HepG2 (cell line): ENCODE results near the gene PBX4. TPM values are rescaled to one million over a fixed set of nuclear protein-coding genes. Genes with fewer than 3 reads are reported as not detected.

Source experiments
- ATAC-seq: fragments of 200-7000 bp; cut with Tn5 transposase; 3 replicates; pipeline ENCODE4 v1.9.1; 2020; ENCODE audit warnings: mild to moderate bottlenecking, moderate library complexity
- BruUV-seq: library from RNA; stranded (reverse); fragments of 400-500 nt; replicated peaks from 2 replicates; lab custom pipeline; 2021; lab: Mats Ljungman, UMichigan
- CTCF ChIA-PET: fragments of 300-600 bp; formaldehyde crosslinking; extraction: SDS; loops from one replicate; lab custom pipeline; 2021; ENCODE audit warnings: low total read pairs, inconsistent platforms, low intra/inter-chr PET ratio; lab: Yijun Ruan, JAX
- POLR2A ChIA-PET: fragments of 350-600 bp; sonication (Branson Sonifier 250); formaldehyde crosslinking; loops from one replicate; lab custom pipeline; 2020; ENCODE audit warnings: antibody characterized with exemption, inconsistent platforms; lab: Yijun Ruan, JAX
- DNase-seq: peaks from one replicate; pipeline ENCODE4 v3.0.0-alpha.2; 2015; ENCODE audit warnings: low spot score
- FAIRE-seq: peaks from 3 replicates; lab custom pipeline; 2011; peaks lifted over from hg19 to GRCh38; lab: Jason Lieb, UNC
- H2AFZ ChIP-seq: one replicate; pipeline ENCODE4 v1.6.1; 2011; ENCODE audit warnings: low read length, inconsistent platforms
- H3K27ac ChIP-seq: fragments of 300-600 bp; 3 replicates; pipeline ENCODE4 v1.8.0; 2011; ENCODE audit warnings: mixed run types, mild to moderate bottlenecking, mixed read lengths, low read length, inconsistent platforms; ENCODE audit not compliant: insufficient read depth; ENCODE audit errors: extremely low read length
- H3K27me3 ChIP-seq, 2 experiments: fragments of 200-600 bp in 1 of 2; 2 replicates in 1 of 2; 3 replicates in 1 of 2; pipeline versions ENCODE4 v1.6.0 to v1.8.0; 2011; ENCODE audit warnings: low read length in 2 of 2, mild to moderate bottlenecking in 2 of 2, moderate library complexity in 2 of 2, inconsistent platforms in 1 of 2; ENCODE audit not compliant: insufficient read depth in 2 of 2, control insufficient read depth in 1 of 2
- H3K36me3 ChIP-seq, 2 experiments: fragments of 200-600 bp in 1 of 2; replicated peaks in 1 of 2; 2 replicates in 1 of 2; 3 replicates in 1 of 2; pipeline versions ENCODE4 v1.5.1 to v1.8.0; 2011; ENCODE audit warnings: low read length in 2 of 2, inconsistent platforms in 1 of 2; ENCODE audit not compliant: insufficient read depth in 2 of 2, control insufficient read depth in 1 of 2
- H3K4me1 ChIP-seq: 2 replicates; pipeline ENCODE4 v1.5.1; 2012; ENCODE audit warnings: low read length, inconsistent platforms; ENCODE audit not compliant: insufficient read depth
- H3K4me2 ChIP-seq: 2 replicates; pipeline ENCODE4 v1.6.0; 2011; ENCODE audit warnings: low read depth, low read length, inconsistent platforms
- H3K4me3 ChIP-seq, 3 experiments: fragments of 200-600 bp in 1 of 3; sonication (generic), shearing (Covaris generic) in 1 of 3; replicated peaks in 1 of 3; 2 replicates each; pipeline ENCODE4 v1.5.1; 2011 to 2016; ENCODE audit warnings: low read length in 3 of 3, inconsistent platforms in 2 of 3, low read depth in 2 of 3, mild to moderate bottlenecking in 2 of 3, control low read depth in 1 of 3, mixed read lengths in 1 of 3; ENCODE audit not compliant: insufficient read depth in 1 of 3
- H3K79me2 ChIP-seq: one replicate; pipeline ENCODE4 v1.6.1; 2011; ENCODE audit warnings: low read length, inconsistent platforms; ENCODE audit not compliant: insufficient read depth
- H3K9ac ChIP-seq: 2 replicates; pipeline ENCODE4 v1.6.0; 2011; ENCODE audit warnings: mild to moderate bottlenecking, low read depth, low read length, inconsistent platforms; ENCODE audit not compliant: insufficient read depth
- H3K9me3 ChIP-seq: 2 replicates; pipeline ENCODE4 v1.5.1; 2012; ENCODE audit warnings: mild to moderate bottlenecking, low read length
- H4K20me1 ChIP-seq: 2 replicates; pipeline ENCODE4 v1.6.0; 2011; ENCODE audit warnings: inconsistent platforms, mild to moderate bottlenecking, low read length, moderate library complexity; ENCODE audit not compliant: insufficient read depth
- DDIT3 ChIP-seq: sonication (generic); formaldehyde crosslinking; IDR thresholded peaks from 2 replicates; pipeline ENCODE4 v1.4.0; 2020; ENCODE audit warnings: mild to moderate bottlenecking, missing genetic modification reagents
- EEA1 ChIP-seq: sonication (generic); formaldehyde crosslinking; IDR thresholded peaks from 2 replicates; pipeline ENCODE4 v1.5.1; 2020; ENCODE audit warnings: mild to moderate bottlenecking, missing genetic modification reagents, borderline replicate concordance
- IRF1 ChIP-seq: sonication (generic); formaldehyde crosslinking; IDR thresholded peaks from 2 replicates; pipeline ENCODE4 v1.4.0; 2020; ENCODE audit warnings: low read depth, mild to moderate bottlenecking, missing genetic modification reagents
- NCOR1 ChIP-seq: fragments of 200-600 bp; sonication (generic); IDR thresholded peaks from 2 replicates; pipeline ENCODE4 v1.7.0; 2017; ENCODE audit warnings: antibody characterized with exemption, low read length, borderline replicate concordance
- ZGPAT ChIP-seq: IDR thresholded peaks from 2 replicates; pipeline ENCODE4 v1.6.1; 2016; ENCODE audit warnings: mild to moderate bottlenecking
- ZNF512 ChIP-seq: sonication (generic); formaldehyde crosslinking; IDR thresholded peaks from 2 replicates; pipeline ENCODE4 v1.4.0; 2020; ENCODE audit warnings: mild to moderate bottlenecking, missing genetic modification reagents
- ZNF703 ChIP-seq: sonication (generic); formaldehyde crosslinking; IDR thresholded peaks from 2 replicates; pipeline ENCODE4 v1.5.1; 2020; ENCODE audit warnings: missing genetic modification reagents, mild to moderate bottlenecking, moderate library complexity, borderline replicate concordance
- WGBS: methylation state at CpG from one replicate; pipeline ENCODE4 v1.1.6; 2017; ENCODE audit warnings: low lambda C conversion rate; 5-methylcytosine and 5-hydroxymethylcytosine counted together
- in situ Hi-C: cut with HindIII; loops from 2 replicates; pipeline ENCODE4 v1.10.0; 2017; ENCODE audit warnings: low pct_unique_long_range_greater_than_20kb; ENCODE audit not compliant: extremely low pct_ligation_motif_present
- intact Hi-C: fragments of 100-400 bp; cut with micrococcal nuclease; formaldehyde crosslinking; loops from one replicate; pipeline ENCODE4 v1.10.0; 2022; ENCODE audit not compliant: unreplicated experiment
- polyA plus RNA-seq, 8 experiments: library from polyadenylated mRNA; depleted of rRNA in 3 of 8; stranded (reverse) in 7 of 8; unstranded in 1 of 8; fragments of >200 nt; fragmentation: Illumina TruSeq in 4 of 8; extraction: Trizol in 4 of 8; gene quantifications; 2 replicates each; pipeline versions ENCODE4 v1.2.1 to v1.2.3, GENCODE V29; 2011 to 2016; ENCODE audit warnings: low read depth in 4 of 8, missing spikeins in 1 of 8, mixed read lengths in 1 of 8; ENCODE audit not compliant: insufficient read depth in 1 of 8
- total RNA-seq, 5 experiments: library from RNA; depleted of rRNA; stranded (reverse); fragments of >200 nt; fragmentation: Illumina TruSeq; extraction: Trizol; gene quantifications; 2 replicates each; pipeline ENCODE4 v1.2.3, GENCODE V29; 2016; ENCODE audit warnings: low read depth in 1 of 5

PBX4 gene
- total and polyA plus RNA-seq, 2 of the 13 experiments (the other 11 are each of a cell fraction or from before 2014, with no cell fraction given) = not detected

- no TSS peak for BruUV-seq
- Histone ChIP-seq H3K79me2 (no peaks in the 10 kb centered on the region), H3K4me3 (no peak overlapping the region), H3K9me3 (no peaks in the 10 kb centered on the region), H3K4me1 (no peaks in the 10 kb centered on the region), H3K27me3 (peaks cover 4 to 50% of the 10 kb centered on the region in 2 experiments; a peak in 4 of 5 replicates), H3K27ac (no peak overlapping the region), H3K4me2 (no peak overlapping the region), H4K20me1 (no peaks in the 10 kb centered on the region), H3K9ac (no peak overlapping the region), H3K36me3 (no peaks in the 10 kb centered on the region), H2AFZ (no peak overlapping the region)
- no peak for ATAC-seq
- TF ChIP-seq IRF1 (CRISPR knock-in tag) = no peak
- TF ChIP-seq ZNF703 (CRISPR knock-in tag) = no peak
- no peak for TF ChIP-seq ZNF512 (CRISPR knock-in tag)
- no peak for TF ChIP-seq ZGPAT (CRISPR knock-in tag)
- TF ChIP-seq NCOR1 = no peak
- no peak for TF ChIP-seq DDIT3 (CRISPR knock-in tag)
- TF ChIP-seq EEA1 (CRISPR knock-in tag) = no peak
- no peak for FAIRE-seq
- ChIA-PET CTCF (no interaction called here), POLR2A (no interaction called here)
- no peak for DNase-seq
- in situ Hi-C loops = loop anchor here (25.0 kb wide), 1 partner anchor 1010 kb away; the partner anchor contains the start of gene ZNF737
- intact Hi-C loops = no loop called here
- 10% methylated on average over 4 of the region's 14 CpGs for WGBS
Measured at GRCh38 chr19:19551853-19552192, 66.7 kb downstream of the PBX4 start.
